B cell (primary cell): ENCODE measurements around the gene NDRG2. TPM values are rescaled to one million over a fixed set of nuclear protein-coding genes. Genes with fewer than 3 reads are reported as not detected.

ENCODE experiments used
- ATAC-seq: fragments of 200-7000 bp; cut with Tn5 transposase; one replicate; pipeline ENCODE4 v1.10.0; 2021; ENCODE audit warnings: low read depth, mild to moderate bottlenecking, moderate number of reproducible peaks, moderate library complexity
- CTCF ChIA-PET: fragments of 350-600 bp; sonication (Branson Sonifier 250); formaldehyde crosslinking; loops from one replicate; lab custom pipeline; 2021; ENCODE audit warnings: antibody characterized with exemption, inconsistent platforms; lab: Charles Lee
- POLR2A ChIA-PET: fragments of 350-600 bp; sonication (Branson Sonifier 250); formaldehyde crosslinking; loops from one replicate; lab custom pipeline; 2021; ENCODE audit warnings: antibody characterized with exemption; lab: Charles Lee
- DNase-seq: peaks from one replicate; pipeline ENCODE4 v3.0.0; 2013
- H2AFZ ChIP-seq: 2 replicates; pipeline ENCODE4 v1.6.1; 2012; ENCODE audit warnings: mild to moderate bottlenecking, low read depth, low read length; ENCODE audit not compliant: insufficient read depth, poor library complexity, severe bottlenecking
- H3K27ac ChIP-seq, 2 donors: 1 replicate in 1 of 2; 2 replicates in 1 of 2; pipeline ENCODE4 v1.5.1; 2012 to 2013; ENCODE audit warnings: low read length in 2 of 2, mild to moderate bottlenecking in 2 of 2, moderate library complexity in 1 of 2
- H3K27me3 ChIP-seq, 4 experiments: fragments of 200-600 bp in 1 of 4; sonication (generic) in 1 of 4; replicated peaks in 1 of 4; 1 replicate in 2 of 4; 2 replicates in 2 of 4; pipeline versions ENCODE4 v1.6.1 to v1.7.0; 2013 to 2016; ENCODE audit warnings: low read length in 3 of 4, mild to moderate bottlenecking in 2 of 4, mixed read lengths in 1 of 4, moderate library complexity in 1 of 4; ENCODE audit not compliant: insufficient read depth in 4 of 4, control insufficient read depth in 3 of 4; ENCODE audit errors: control extremely low read depth in 1 of 4
- H3K36me3 ChIP-seq, 2 experiments: replicated peaks in 1 of 2; 1 replicate in 1 of 2; 2 replicates in 1 of 2; pipeline versions ENCODE4 v1.6.1 to v1.7.1; 2013; ENCODE audit warnings: low read length in 1 of 2; ENCODE audit not compliant: insufficient read depth in 2 of 2, control insufficient read depth in 1 of 2; ENCODE audit errors: control extremely low read depth in 1 of 2, extremely low read depth in 1 of 2
- H3K4me1 ChIP-seq, 2 donors: fragments of 200-600 bp in 1 of 2; sonication (generic) in 1 of 2; 1 replicate in 1 of 2; 2 replicates in 1 of 2; pipeline versions ENCODE4 v1.5.1 to v1.6.1; 2013 to 2017; ENCODE audit warnings: low read length in 2 of 2; ENCODE audit not compliant: control insufficient read depth in 2 of 2, insufficient read depth in 2 of 2
- H3K4me2 ChIP-seq: replicated peaks from 2 replicates; pipeline ENCODE3; 2012; ENCODE audit warnings: mild to moderate bottlenecking, low read depth, low read length; ENCODE audit not compliant: poor library complexity, severe bottlenecking
- H3K4me3 ChIP-seq, 5 experiments: fragments of 200-600 bp in 1 of 5; sonication (generic) in 1 of 5; 1 replicate in 3 of 5; 2 replicates in 2 of 5; pipeline versions ENCODE4 v1.5.1 to v1.7.0; 2011 to 2016; ENCODE audit warnings: low read length in 4 of 5, mild to moderate bottlenecking in 4 of 5, low read depth in 2 of 5, control low read depth in 1 of 5, moderate library complexity in 1 of 5; ENCODE audit not compliant: insufficient read depth in 1 of 5; ENCODE audit errors: control extremely low read depth in 1 of 5, extremely low read depth in 1 of 5
- H3K79me2 ChIP-seq: fragments of 200-600 bp; sonication (generic); one replicate; pipeline ENCODE4 v1.6.0; 2016; ENCODE audit warnings: low read length; ENCODE audit not compliant: control insufficient read depth, insufficient read depth
- H3K9ac ChIP-seq: fragments of 200-600 bp; sonication (generic); 2 replicates; pipeline ENCODE4 v1.6.1; 2017; ENCODE audit warnings: mild to moderate bottlenecking, low read length, moderate library complexity
- H3K9me3 ChIP-seq, 3 donors: one replicate each; pipeline versions ENCODE4 v1.6.1 to v1.7.1; 2013; ENCODE audit warnings: low read length in 2 of 3; ENCODE audit not compliant: control insufficient read depth in 2 of 3, insufficient read depth in 1 of 3; ENCODE audit errors: control extremely low read depth in 1 of 3
- H4K20me1 ChIP-seq: 2 replicates; pipeline ENCODE4 v1.6.0; 2012; ENCODE audit warnings: mild to moderate bottlenecking, low read length; ENCODE audit not compliant: insufficient read depth, control insufficient read depth, poor library complexity, severe bottlenecking
- H3K27ac Mint-ChIP-seq: one replicate; pipeline ENCODE4 v1.8.0; 2021; ENCODE audit warnings: mixed read lengths
- H3K27me3 Mint-ChIP-seq: one replicate; pipeline ENCODE4 v1.8.0; 2021; ENCODE audit warnings: mixed read lengths
- H3K4me1 Mint-ChIP-seq: one replicate; pipeline ENCODE4 v1.8.0; 2021; ENCODE audit warnings: mixed read lengths
- H3K4me3 Mint-ChIP-seq: one replicate; pipeline ENCODE4 v1.8.0; 2021; ENCODE audit warnings: mixed read lengths
- H3K9me3 Mint-ChIP-seq: one replicate; pipeline ENCODE4 v1.8.0; 2022; ENCODE audit warnings: mixed read lengths; ENCODE audit not compliant: insufficient read depth
- EZH2 ChIP-seq: IDR thresholded peaks from 2 replicates; pipeline ENCODE4 v1.6.1; 2012; ENCODE audit warnings: borderline replicate concordance, low read depth, mild to moderate bottlenecking, moderate library complexity, low read length; ENCODE audit not compliant: insufficient read depth, poor library complexity, severe bottlenecking
- WGBS: methylation state at CpG from one replicate; pipeline ENCODE4 v1.1.5; 2013; ENCODE audit warnings: missing lambda C conversion rate; ENCODE audit not compliant: insufficient coverage; 5-methylcytosine and 5-hydroxymethylcytosine counted together
- intact Hi-C: fragments of 100-400 bp; cut with micrococcal nuclease; formaldehyde crosslinking; loops from one replicate; pipeline ENCODE4 v1.10.0; 2022
- polyA plus RNA-seq: library from polyadenylated mRNA; depleted of rRNA; stranded (reverse); fragments of >200 nt; gene quantifications from 2 replicates; pipeline ENCODE4 v1.2.3, GENCODE V29; 2012
- total RNA-seq, 2 donors: library from RNA; stranded (reverse); fragments of 120-200 nt in 1 of 2; gene quantifications; 1 replicate in 1 of 2; 2 replicates in 1 of 2; pipeline versions ENCODE4 v1.2.3 to v1.2.4, GENCODE V29; 2013 to 2022
- TF ChIP-seq, protein P1 (sequence below): fragments of 200-600 bp; IDR thresholded peaks from one replicate; pipeline ENCODE4 v1.8.0; 2022; ENCODE audit warnings: antibody characterized with exemption, mild to moderate bottlenecking

Gene NDRG2
- total and polyA plus RNA-seq, 2 donors (not counting 1 experiment from before 2014, with no cell fraction given): 9.5 to 11.8 TPM

DNA sequence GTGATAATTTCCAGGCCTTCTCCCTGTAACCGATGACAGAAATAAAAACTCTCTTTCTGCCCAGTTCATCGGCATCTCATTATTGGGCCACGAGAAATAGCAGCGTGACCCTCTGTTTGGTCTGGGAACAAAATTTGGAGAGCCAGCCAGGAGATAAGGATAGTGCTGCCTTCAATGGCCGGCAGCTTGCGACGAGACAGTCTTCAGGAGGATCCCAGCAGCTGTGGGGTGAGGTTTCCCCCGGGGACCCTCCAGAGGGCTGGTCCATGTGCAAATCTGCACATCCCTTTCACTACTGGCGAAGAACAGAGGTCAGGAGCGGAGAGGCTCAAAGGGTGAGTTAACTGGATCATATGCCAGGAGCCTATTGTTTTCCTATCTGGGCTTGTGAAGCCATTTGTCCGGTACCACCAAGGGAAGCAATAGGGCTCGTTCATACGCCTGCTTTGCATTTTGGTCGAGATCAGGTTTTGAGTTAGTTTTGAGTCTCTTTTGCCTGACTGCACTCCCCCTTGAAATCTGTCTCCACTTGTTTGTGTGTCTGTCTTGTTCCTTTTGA lies 21.0 kb downstream of the NDRG2 start:
- 91% methylated on average over 12 of the region's 14 CpGs for WGBS
- no peak overlapping the region for H3K27ac Mint-ChIP-seq
- intact Hi-C loops: no loop called here

DNA sequence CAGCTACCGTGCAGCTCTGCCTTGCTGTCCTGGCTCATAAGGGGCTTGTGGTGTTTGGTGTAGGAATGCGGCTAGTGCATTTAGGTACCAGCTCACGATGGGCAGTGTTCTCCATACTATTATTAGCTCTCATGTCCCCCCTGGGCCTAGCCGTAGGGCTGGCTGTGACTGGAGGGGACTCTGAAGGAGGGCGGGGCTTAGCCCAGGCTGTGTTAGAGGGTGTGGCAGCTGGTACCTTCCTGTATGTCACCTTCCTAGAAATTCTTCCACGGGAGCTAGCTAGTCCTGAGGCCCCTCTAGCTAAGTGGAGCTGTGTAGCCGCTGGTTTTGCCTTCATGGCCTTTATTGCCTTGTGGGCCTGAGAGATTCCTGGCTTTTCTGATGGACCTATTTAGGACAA lies 23.6 kb downstream of the NDRG2 start:
- Mint-ChIP-seq H3K27ac (no peak overlapping the region), H3K4me3 (no peak overlapping the region), H3K9me3 (no peaks in the 10 kb centered on the region), H3K4me1 (no peaks in the 10 kb centered on the region), H3K27me3 (no peaks in the 10 kb centered on the region)
- no peaks in the 10 kb centered on the region for H3K79me2 ChIP-seq
- ChIA-PET POLR2A (no interaction called here), CTCF (interaction anchor here (0.7 to 6.5 kb wide), 2 partner anchors 14 to 76 kb away, joined by 3 to 47 read pairs; no protein-coding TSS in a partner anchor)
- no peak overlapping the region for H3K9ac ChIP-seq
- no peak overlapping the region for H3K4me2 ChIP-seq
- intact Hi-C loops: no loop called here
- no peak overlapping the region for H2AFZ ChIP-seq
- no peak overlapping the region for H3K27ac ChIP-seq
- ATAC-seq (no peak), DNase-seq (no peak)
- no peaks in the 10 kb centered on the region for H4K20me1 ChIP-seq
- TF ChIP-seq, protein P1, sequence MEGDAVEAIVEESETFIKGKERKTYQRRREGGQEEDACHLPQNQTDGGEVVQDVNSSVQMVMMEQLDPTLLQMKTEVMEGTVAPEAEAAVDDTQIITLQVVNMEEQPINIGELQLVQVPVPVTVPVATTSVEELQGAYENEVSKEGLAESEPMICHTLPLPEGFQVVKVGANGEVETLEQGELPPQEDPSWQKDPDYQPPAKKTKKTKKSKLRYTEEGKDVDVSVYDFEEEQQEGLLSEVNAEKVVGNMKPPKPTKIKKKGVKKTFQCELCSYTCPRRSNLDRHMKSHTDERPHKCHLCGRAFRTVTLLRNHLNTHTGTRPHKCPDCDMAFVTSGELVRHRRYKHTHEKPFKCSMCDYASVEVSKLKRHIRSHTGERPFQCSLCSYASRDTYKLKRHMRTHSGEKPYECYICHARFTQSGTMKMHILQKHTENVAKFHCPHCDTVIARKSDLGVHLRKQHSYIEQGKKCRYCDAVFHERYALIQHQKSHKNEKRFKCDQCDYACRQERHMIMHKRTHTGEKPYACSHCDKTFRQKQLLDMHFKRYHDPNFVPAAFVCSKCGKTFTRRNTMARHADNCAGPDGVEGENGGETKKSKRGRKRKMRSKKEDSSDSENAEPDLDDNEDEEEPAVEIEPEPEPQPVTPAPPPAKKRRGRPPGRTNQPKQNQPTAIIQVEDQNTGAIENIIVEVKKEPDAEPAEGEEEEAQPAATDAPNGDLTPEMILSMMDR: no peak
- no peak for TF ChIP-seq EZH2
- WGBS: 81% methylated on average over 2 of the region's 7 CpGs
- H3K27me3 ChIP-seq: no peaks in the 10 kb centered on the region
- H3K4me3 ChIP-seq: no peak overlapping the region
- no peaks in the 10 kb centered on the region for H3K9me3 ChIP-seq
- no peaks in the 10 kb centered on the region for H3K4me1 ChIP-seq
- peaks cover 8 to 17% of the 10 kb centered on the region in 2 experiments for H3K36me3 ChIP-seq

More for the DNA sequence above, 21.0 kb downstream of the NDRG2 start:
- ATAC-seq (no peak), DNase-seq (no peak)
- H3K4me1 Mint-ChIP-seq: no peaks in the 10 kb centered on the region
- Histone ChIP-seq H3K27ac (no peak overlapping the region), H3K27me3 (no peaks in the 10 kb centered on the region), H3K9me3 (no peaks in the 10 kb centered on the region), H3K4me3 (no peak overlapping the region), H3K4me1 (no peaks in the 10 kb centered on the region), H3K4me2 (no peak overlapping the region), H3K36me3 (no peaks in the 10 kb centered on the region), H3K79me2 (no peaks in the 10 kb centered on the region), H3K9ac (no peak overlapping the region), H2AFZ (no peak overlapping the region), H4K20me1 (no peaks in the 10 kb centered on the region)
- ChIA-PET POLR2A (no interaction called here), CTCF (interaction anchor here (1.4 to 5.1 kb wide), 4 partner anchors 11 to 105 kb away, joined by 3 to 44 read pairs (median 4); no protein-coding TSS in a partner anchor)
- no peak for TF ChIP-seq EZH2
- TF ChIP-seq, protein P1: no peak
- no peak overlapping the region for H3K4me3 Mint-ChIP-seq
- no peaks in the 10 kb centered on the region for H3K9me3 Mint-ChIP-seq
- no peaks in the 10 kb centered on the region for H3K27me3 Mint-ChIP-seq
